Endothelial cell of umbilical vein (primary cell): ENCODE measurements around the gene NLGN1. TPM values are rescaled to one million over a fixed set of nuclear protein-coding genes. Genes with fewer than 3 reads are reported as not detected.

Source experiments
- BruUV-seq: library from RNA; stranded (reverse); fragments of 400-500 nt; replicated peaks from 2 replicates; lab custom pipeline; 2021; lab: Mats Ljungman, UMichigan
- CTCF ChIA-PET: fragments of 300-600, 350-600 bp; sonication (Branson Sonifier 250); formaldehyde crosslinking; loops from one replicate; lab custom pipeline; 2021; ENCODE audit warnings: antibody characterized with exemption, inconsistent platforms; lab: Charles Lee
- POLR2A ChIA-PET: fragments of 300-600, 350-600 bp; sonication (Branson Sonifier 250); formaldehyde crosslinking; loops from one replicate; lab custom pipeline; 2021; ENCODE audit warnings: antibody characterized with exemption, inconsistent platforms; lab: Charles Lee
- DNase-seq: peaks from one replicate; pipeline ENCODE4 v3.0.0-alpha.2; 2011; ENCODE audit warnings: low read depth, low spot score
- FAIRE-seq: peaks from 2 replicates; lab custom pipeline; 2011; peaks lifted over from hg19 to GRCh38; lab: Jason Lieb, UNC
- H2AFZ ChIP-seq: 2 replicates; pipeline ENCODE4 v1.6.0; 2012; ENCODE audit warnings: low read depth, low read length, control low read depth, inconsistent platforms
- H3K27ac ChIP-seq: 2 replicates; pipeline ENCODE4 v1.5.1; 2011; ENCODE audit warnings: low read depth, mild to moderate bottlenecking, control low read depth, low read length, moderate library complexity; ENCODE audit not compliant: insufficient read depth
- H3K27me3 ChIP-seq, 2 experiments: 2 replicates each; pipeline versions ENCODE4 v1.6.0 to v1.6.1; 2011; ENCODE audit warnings: low read length in 2 of 2, mixed read lengths in 1 of 2; ENCODE audit not compliant: control insufficient read depth in 2 of 2, insufficient read depth in 2 of 2
- H3K36me3 ChIP-seq, 2 experiments: 2 replicates in 1 of 2; 3 replicates in 1 of 2; pipeline ENCODE4 v1.5.1; 2011; ENCODE audit warnings: low read length in 2 of 2, mild to moderate bottlenecking in 1 of 2, moderate library complexity in 1 of 2; ENCODE audit not compliant: control insufficient read depth in 2 of 2, insufficient read depth in 2 of 2; ENCODE audit errors: extremely low read depth in 1 of 2
- H3K4me1 ChIP-seq: 3 replicates; pipeline ENCODE4 v1.5.1; 2011; ENCODE audit warnings: mild to moderate bottlenecking, low read length; ENCODE audit not compliant: control insufficient read depth, insufficient read depth; ENCODE audit errors: extremely low read depth
- H3K4me2 ChIP-seq: 2 replicates; pipeline ENCODE4 v1.6.1; 2011; ENCODE audit warnings: low read length, control low read depth, mixed read lengths; ENCODE audit not compliant: insufficient read depth
- H3K4me3 ChIP-seq, 3 experiments: fragments of 200-600 bp in 1 of 3; sonication (generic), shearing (Covaris generic) in 1 of 3; replicated peaks in 1 of 3; 2 replicates each; pipeline ENCODE4 v1.5.1; 2011 to 2016; ENCODE audit warnings: control low read depth in 3 of 3, low read length in 3 of 3, mild to moderate bottlenecking in 2 of 3, inconsistent platforms in 1 of 3, low read depth in 1 of 3, moderate library complexity in 1 of 3; ENCODE audit not compliant: insufficient read depth in 1 of 3
- H3K79me2 ChIP-seq: 2 replicates; pipeline ENCODE4 v1.6.0; 2012; ENCODE audit warnings: low read length, inconsistent platforms; ENCODE audit not compliant: control insufficient read depth, insufficient read depth
- H3K9ac ChIP-seq: replicated peaks from 2 replicates; pipeline ENCODE3; 2011; ENCODE audit warnings: low read length, control low read depth; ENCODE audit not compliant: insufficient read depth; ENCODE audit errors: extremely low read depth
- H3K9me1 ChIP-seq: replicated peaks from 3 replicates; pipeline ENCODE4 v1.6.0; 2011; ENCODE audit warnings: mild to moderate bottlenecking, low read length; ENCODE audit not compliant: control insufficient read depth, insufficient read depth; ENCODE audit errors: extremely low read depth
- H3K9me3 ChIP-seq: replicated peaks from 2 replicates; pipeline ENCODE4 v1.5.1; 2012; ENCODE audit warnings: low read length, inconsistent platforms; ENCODE audit not compliant: control insufficient read depth, insufficient read depth
- H4K20me1 ChIP-seq: replicated peaks from 2 replicates; pipeline ENCODE3; 2011; ENCODE audit warnings: mild to moderate bottlenecking, low read length; ENCODE audit not compliant: control insufficient read depth, insufficient read depth; ENCODE audit errors: extremely low read depth
- CTCF ChIP-seq, 2 donors: IDR thresholded peaks; 1 replicate in 1 of 2; 2 replicates in 1 of 2; pipeline ENCODE4 v1.5.1; 2011; ENCODE audit warnings: low read length in 2 of 2, mild to moderate bottlenecking in 2 of 2, moderate library complexity in 2 of 2, control low read depth in 1 of 2, inconsistent platforms in 1 of 2, low read depth in 1 of 2; ENCODE audit not compliant: insufficient read depth in 1 of 2; ENCODE audit errors: extremely low read depth in 1 of 2
- FOS ChIP-seq: IDR thresholded peaks from 2 replicates; pipeline ENCODE4 v1.6.1; 2011; ENCODE audit warnings: mild to moderate bottlenecking, low read length, moderate library complexity, borderline replicate concordance; ENCODE audit not compliant: insufficient read depth
- GATA2 ChIP-seq: IDR thresholded peaks from 2 replicates; pipeline ENCODE4 v1.7.0; 2011; ENCODE audit warnings: low read depth, mild to moderate bottlenecking, moderate library complexity, mixed read lengths, low read length; ENCODE audit not compliant: insufficient read length, insufficient read depth
- JUN ChIP-seq: IDR thresholded peaks from 2 replicates; pipeline ENCODE4 v1.6.1; 2011; ENCODE audit warnings: borderline replicate concordance, low read depth; ENCODE audit not compliant: insufficient read length, insufficient read depth
- MAX ChIP-seq: IDR thresholded peaks from 2 replicates; pipeline ENCODE4 v1.6.1; 2011; ENCODE audit not compliant: insufficient read depth, insufficient read length
- MYC ChIP-seq: IDR thresholded peaks from one replicate; pipeline ENCODE4 v1.6.1; 2011; ENCODE audit warnings: mild to moderate bottlenecking, low read depth, low read length
- POLR2A ChIP-seq: IDR thresholded peaks from 2 replicates; pipeline ENCODE4 v1.6.1; 2012; ENCODE audit warnings: low read depth, mild to moderate bottlenecking, control low read depth, low read length
- POLR2AphosphoS5 ChIP-seq: IDR thresholded peaks from 2 replicates; pipeline ENCODE4 v1.6.1; 2012; ENCODE audit warnings: low read depth, mild to moderate bottlenecking, control low read depth, low read length, moderate library complexity; ENCODE audit not compliant: insufficient read depth
- dilution Hi-C: fragments of 300-500 bp; cut with MboI; formaldehyde crosslinking; loops from one replicate; pipeline ENCODE4 v1.15.0; 2019; ENCODE audit warnings: low sequenced_read_pairs; ENCODE audit not compliant: extremely low pct_ligation_motif_present
- intact Hi-C: fragments of 100-400 bp; cut with micrococcal nuclease; formaldehyde crosslinking; loops from one replicate; pipeline ENCODE4 v1.10.0; 2022
- polyA plus RNA-seq, 4 experiments: library from polyadenylated mRNA; depleted of rRNA in 3 of 4; stranded (reverse) in 3 of 4; unstranded in 1 of 4; fragments of >200 nt; gene quantifications; 2 replicates each; pipeline versions ENCODE4 v1.2.1 to v1.2.3, GENCODE V29; 2011 to 2012; ENCODE audit warnings: missing spikeins in 1 of 4
- total RNA-seq: library from RNA; stranded (reverse); gene quantifications from 2 replicates; pipeline ENCODE4 v1.2.3, GENCODE V29; 2021

The NLGN1 gene
- total and polyA plus RNA-seq, 2 donors (not counting 3 experiments of a cell fraction or from before 2014, with no cell fraction given): 7.9 to 16.3 TPM

- no peak overlapping the region for H3K9ac ChIP-seq
- H3K9me1 ChIP-seq: no peaks in the 10 kb centered on the region
- no peak overlapping the region for H2AFZ ChIP-seq
- peak; percentile 36 for DNase-seq
- no TSS peak for BruUV-seq
- no peaks in the 10 kb centered on the region for H3K36me3 ChIP-seq
- intact Hi-C loops: no loop called here
- dilution Hi-C loops: no loop called here
- H3K9me3 ChIP-seq: no peaks in the 10 kb centered on the region
- ChIA-PET CTCF (interaction anchor here (1.1 to 2.1 kb wide), 4 partner anchors 9 to 44 kb away, joined by 3 to 13 read pairs (median 6); no protein-coding TSS in a partner anchor), POLR2A (no interaction called here)
- no peak overlapping the region for H3K4me2 ChIP-seq
- H3K4me1 ChIP-seq: peaks cover 5% of the 10 kb centered on the region
- TF ChIP-seq CTCF (IDR thresholded peaks at IDR 0.05; ENCODE audit: extremely low read depth in 1 of 2, insufficient read depth in 1 of 2, low read depth in 1 of 2, low read length in 2 of 2): no peak
- TF ChIP-seq MYC: no peak
- peak; percentile 34 for TF ChIP-seq JUN
- TF ChIP-seq POLR2A: no peak
- TF ChIP-seq FOS: peak; percentile 76
- TF ChIP-seq GATA2: no peak
- no peak for TF ChIP-seq MAX
- TF ChIP-seq POLR2AphosphoS5: no peak
- FAIRE-seq: peak; percentile 42
- no peaks in the 10 kb centered on the region for H3K79me2 ChIP-seq
- H3K27me3 ChIP-seq: no peaks in the 10 kb centered on the region
- no peak overlapping the region for H3K4me3 ChIP-seq
- no peak overlapping the region for H3K27ac ChIP-seq
- H4K20me1 ChIP-seq: no peaks in the 10 kb centered on the region
Measured at GRCh38 chr3:173920386-173920785, 522.8 kb downstream of the NLGN1 start.
